ENCODE results near the gene RPS6KA5.

- TF ChIP-seq, protein P1, sequence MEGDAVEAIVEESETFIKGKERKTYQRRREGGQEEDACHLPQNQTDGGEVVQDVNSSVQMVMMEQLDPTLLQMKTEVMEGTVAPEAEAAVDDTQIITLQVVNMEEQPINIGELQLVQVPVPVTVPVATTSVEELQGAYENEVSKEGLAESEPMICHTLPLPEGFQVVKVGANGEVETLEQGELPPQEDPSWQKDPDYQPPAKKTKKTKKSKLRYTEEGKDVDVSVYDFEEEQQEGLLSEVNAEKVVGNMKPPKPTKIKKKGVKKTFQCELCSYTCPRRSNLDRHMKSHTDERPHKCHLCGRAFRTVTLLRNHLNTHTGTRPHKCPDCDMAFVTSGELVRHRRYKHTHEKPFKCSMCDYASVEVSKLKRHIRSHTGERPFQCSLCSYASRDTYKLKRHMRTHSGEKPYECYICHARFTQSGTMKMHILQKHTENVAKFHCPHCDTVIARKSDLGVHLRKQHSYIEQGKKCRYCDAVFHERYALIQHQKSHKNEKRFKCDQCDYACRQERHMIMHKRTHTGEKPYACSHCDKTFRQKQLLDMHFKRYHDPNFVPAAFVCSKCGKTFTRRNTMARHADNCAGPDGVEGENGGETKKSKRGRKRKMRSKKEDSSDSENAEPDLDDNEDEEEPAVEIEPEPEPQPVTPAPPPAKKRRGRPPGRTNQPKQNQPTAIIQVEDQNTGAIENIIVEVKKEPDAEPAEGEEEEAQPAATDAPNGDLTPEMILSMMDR (IDR thresholded peaks at IDR 0.05; ENCODE audit: insufficient read depth, low read length): no peak
- TF ChIP-seq REST (IDR thresholded peaks at IDR 0.05; ENCODE audit: insufficient replicate concordance, low read depth) (no peak), POLR2AphosphoS5 (IDR thresholded peaks at IDR 0.05; ENCODE audit: low read depth) (no peak)
Observed at GRCh38 chr14:90993792-90994191, 66.6 kb downstream of the RPS6KA5 start.

All from HL-60 (cell line).